Measurements from ENCODE around the gene ADPRM.
"Not testable (repeated sequence)": the region's sequence is repeated elsewhere in the genome, so short reads cannot be mapped to it uniquely, and the experiment has no call there.

DNA sequence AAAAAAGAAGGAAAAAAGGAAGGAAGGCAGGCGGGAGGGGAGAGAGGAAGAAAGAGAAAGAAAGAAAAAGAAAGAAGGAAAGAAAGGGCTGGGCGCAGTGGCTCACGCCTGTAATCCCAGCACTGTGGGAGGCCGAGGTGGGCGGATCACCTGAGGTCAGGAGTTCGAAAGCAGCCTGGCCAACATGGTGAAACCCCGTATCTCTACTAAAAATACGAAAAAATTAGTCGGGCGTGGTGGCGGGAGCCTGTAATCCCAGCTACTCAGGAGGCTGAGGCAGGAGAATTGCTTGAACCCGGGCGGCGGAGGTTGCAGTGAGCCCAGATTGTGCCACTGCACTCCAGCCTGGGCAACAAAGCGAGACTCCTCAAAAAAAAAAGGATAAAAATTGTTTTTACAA is 32.9 kb downstream of the ADPRM start:
- not testable (repeated sequence) for TF ChIP-seq EZH2 (IDR thresholded peaks at IDR 0.05; ENCODE audit: borderline replicate concordance, low read depth, low read length, severe bottlenecking); POLR2A (IDR thresholded peaks at IDR 0.05; ENCODE audit: low read depth, low read length); POLR2AphosphoS5 (IDR thresholded peaks at IDR 0.05; ENCODE audit: insufficient read depth, low read depth, low read length); MYC (IDR thresholded peaks at IDR 0.05; ENCODE audit: low read depth, low read length); JUN (IDR thresholded peaks at IDR 0.05; ENCODE audit: borderline replicate concordance, insufficient read depth, insufficient read length, low read depth)
- TF ChIP-seq, protein P1, sequence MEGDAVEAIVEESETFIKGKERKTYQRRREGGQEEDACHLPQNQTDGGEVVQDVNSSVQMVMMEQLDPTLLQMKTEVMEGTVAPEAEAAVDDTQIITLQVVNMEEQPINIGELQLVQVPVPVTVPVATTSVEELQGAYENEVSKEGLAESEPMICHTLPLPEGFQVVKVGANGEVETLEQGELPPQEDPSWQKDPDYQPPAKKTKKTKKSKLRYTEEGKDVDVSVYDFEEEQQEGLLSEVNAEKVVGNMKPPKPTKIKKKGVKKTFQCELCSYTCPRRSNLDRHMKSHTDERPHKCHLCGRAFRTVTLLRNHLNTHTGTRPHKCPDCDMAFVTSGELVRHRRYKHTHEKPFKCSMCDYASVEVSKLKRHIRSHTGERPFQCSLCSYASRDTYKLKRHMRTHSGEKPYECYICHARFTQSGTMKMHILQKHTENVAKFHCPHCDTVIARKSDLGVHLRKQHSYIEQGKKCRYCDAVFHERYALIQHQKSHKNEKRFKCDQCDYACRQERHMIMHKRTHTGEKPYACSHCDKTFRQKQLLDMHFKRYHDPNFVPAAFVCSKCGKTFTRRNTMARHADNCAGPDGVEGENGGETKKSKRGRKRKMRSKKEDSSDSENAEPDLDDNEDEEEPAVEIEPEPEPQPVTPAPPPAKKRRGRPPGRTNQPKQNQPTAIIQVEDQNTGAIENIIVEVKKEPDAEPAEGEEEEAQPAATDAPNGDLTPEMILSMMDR (IDR thresholded peaks at IDR 0.05; ENCODE audit: extremely low read depth in 1 of 2, insufficient read depth in 1 of 2, low read depth in 1 of 2, low read length in 2 of 2) = not testable (repeated sequence)

Measured in endothelial cell of umbilical vein (primary cell).